Measurements from ENCODE around the gene DLG2. TPM values are rescaled to one million over a fixed set of nuclear protein-coding genes. Genes with fewer than 3 reads are reported as not detected.

Gene DLG2
- total and polyA plus RNA-seq, 2 of the 8 experiments (the other 6 are each of a cell fraction or from before 2014, with no cell fraction given), result 1.7 to 14.3 TPM

GRCh38 chr11:83537131-83537610 lies 2090.0 kb downstream of the DLG2 start (continued):
- TF ChIP-seq CHD7 (IDR thresholded peaks at IDR 0.05; ENCODE audit: insufficient replicate concordance, low read length) (no peak), USF2 (IDR thresholded peaks at IDR 0.05; ENCODE audit: low read length) (no peak)
